ENCODE data around the gene TLE1.

Gene TLE1

DNA sequence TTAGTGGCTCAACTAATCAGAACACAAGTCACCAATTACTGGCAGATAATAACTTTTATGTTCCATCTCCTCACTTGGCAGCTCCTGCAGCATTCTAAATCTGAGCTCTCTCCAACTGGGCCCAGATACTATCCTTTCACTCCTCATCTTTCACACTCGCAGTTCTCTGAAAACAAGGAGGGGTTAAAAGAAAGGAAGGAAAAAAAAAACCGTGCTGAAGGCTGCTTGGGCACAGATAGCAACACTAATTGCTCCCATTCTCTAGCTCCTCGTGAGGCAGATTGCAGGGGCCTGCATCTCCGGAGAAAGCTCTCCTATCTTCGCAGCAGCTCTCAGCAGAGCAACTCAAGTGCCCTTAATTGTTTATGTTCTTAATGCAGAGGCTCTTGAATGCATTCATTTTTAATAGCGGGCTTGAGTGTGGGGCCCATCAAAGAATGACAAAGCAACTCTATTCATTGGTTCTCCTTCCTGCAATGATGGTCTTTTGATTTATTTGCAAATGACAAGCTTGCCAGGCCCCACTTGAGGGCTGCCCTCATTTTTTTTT, 23.9 kb downstream of the TLE1 start:
- Histone ChIP-seq H3K9me3 (ENCODE audit: control insufficient read depth, low read length) (no peaks in the 10 kb centered on the region), H3K27me3 (ENCODE audit: control insufficient read depth, insufficient read depth, low read length) (no peaks in the 10 kb centered on the region), H3K4me3 (ENCODE audit: low read length) (no peak overlapping the region), H3K36me3 (ENCODE audit: control insufficient read depth, insufficient read depth, low read length) (no peaks in the 10 kb centered on the region), H3K4me1 (ENCODE audit: control insufficient read depth, insufficient read depth, low read length) (peaks cover 19% of the 10 kb centered on the region), H3K9ac (ENCODE audit: low read length) (no peak overlapping the region)

DNA sequence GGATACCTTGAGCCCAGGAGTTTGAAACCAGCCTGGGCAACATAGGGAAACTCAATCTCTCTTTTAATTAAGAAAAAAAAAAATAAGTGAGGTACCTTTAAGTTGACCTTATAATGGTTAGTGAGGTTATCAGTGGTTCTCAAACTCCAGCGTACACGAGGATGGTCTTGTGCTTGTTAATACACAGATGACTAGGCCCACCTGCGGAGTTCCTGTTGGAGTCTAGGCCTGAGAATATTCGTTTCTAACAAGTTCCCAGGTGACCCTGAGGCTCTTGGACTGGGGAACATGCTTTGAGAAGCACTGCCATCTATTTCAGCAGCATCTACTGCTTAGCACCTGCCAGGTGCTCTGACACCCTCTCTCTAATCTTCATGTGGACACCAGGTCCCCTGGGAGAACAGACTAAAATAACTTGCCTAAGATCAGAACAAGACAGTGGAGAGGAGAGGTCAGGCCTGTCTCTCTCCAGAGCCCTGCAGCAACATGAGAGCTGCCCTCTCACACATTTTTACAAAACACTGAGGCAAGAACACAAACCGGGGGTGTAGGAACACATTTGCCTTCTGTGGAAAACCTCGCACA, 24.6 kb downstream of the TLE1 start:
- Histone ChIP-seq H3K36me3 (ENCODE audit: control insufficient read depth, insufficient read depth, low read length) (no peaks in the 10 kb centered on the region), H3K9ac (ENCODE audit: low read length) (no peak overlapping the region), H3K4me3 (ENCODE audit: low read length) (no peak overlapping the region), H3K27me3 (ENCODE audit: control insufficient read depth, insufficient read depth, low read length) (no peaks in the 10 kb centered on the region), H3K9me3 (ENCODE audit: control insufficient read depth, low read length) (no peaks in the 10 kb centered on the region), H3K4me1 (ENCODE audit: control insufficient read depth, insufficient read depth, low read length) (peaks cover 19% of the 10 kb centered on the region)

DNA sequence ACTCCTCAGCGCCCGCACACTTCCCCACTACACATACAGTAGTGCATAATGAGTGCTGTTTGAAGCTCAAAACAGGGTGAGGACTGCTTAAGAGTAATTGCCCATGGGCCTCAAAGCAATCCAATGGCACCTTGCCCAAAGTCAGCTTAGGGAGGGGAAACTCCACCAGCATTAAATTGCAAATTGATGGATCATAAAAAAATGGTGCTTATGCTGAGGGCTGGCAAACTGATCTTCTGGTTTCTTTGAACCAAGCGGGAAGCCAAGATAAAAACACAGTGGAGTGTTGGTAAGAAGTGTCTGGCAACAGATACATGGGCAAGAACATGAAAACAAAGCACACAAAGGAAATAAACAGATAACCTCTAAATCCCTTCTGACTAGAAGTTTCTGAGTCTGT, 28.0 kb downstream of the TLE1 start:
- H3K4me3 ChIP-seq (ENCODE audit: low read length): no peak overlapping the region
- H3K4me1 ChIP-seq (ENCODE audit: control insufficient read depth, insufficient read depth, low read length): peaks cover 21% of the 10 kb centered on the region
- H3K27me3 ChIP-seq (ENCODE audit: control insufficient read depth, insufficient read depth, low read length): no peaks in the 10 kb centered on the region
- no peaks in the 10 kb centered on the region for H3K36me3 ChIP-seq (ENCODE audit: control insufficient read depth, insufficient read depth, low read length)
- no peak overlapping the region for H3K9ac ChIP-seq (ENCODE audit: low read length)
- no peaks in the 10 kb centered on the region for H3K9me3 ChIP-seq (ENCODE audit: control insufficient read depth, low read length)

DNA sequence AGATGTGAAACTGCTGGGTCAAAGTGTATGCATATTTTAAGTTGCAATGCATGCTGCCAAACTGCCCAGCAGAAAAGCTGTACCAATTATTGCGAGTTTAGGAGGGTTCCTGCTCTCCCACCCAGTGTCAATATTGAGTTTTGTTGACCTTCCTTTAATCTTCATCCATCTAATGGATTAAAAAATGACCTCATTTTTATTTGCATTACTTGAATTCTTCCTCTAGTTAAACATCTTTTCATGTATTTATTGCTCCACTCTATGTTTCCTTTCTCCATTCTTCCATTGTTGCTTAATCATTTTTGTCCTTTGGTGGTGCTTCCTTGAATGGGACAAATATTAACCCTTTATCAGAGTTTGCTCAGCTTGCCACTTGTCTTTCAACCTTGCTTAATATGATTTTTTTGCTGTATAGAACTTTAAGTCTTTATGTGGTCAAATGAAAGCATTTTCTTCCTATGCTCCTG, 32.4 kb downstream of the TLE1 start:
- Histone ChIP-seq H3K9me3 (ENCODE audit: control insufficient read depth, low read length) (no peaks in the 10 kb centered on the region), H3K4me1 (ENCODE audit: control insufficient read depth, insufficient read depth, low read length) (peaks cover 22% of the 10 kb centered on the region), H3K9ac (ENCODE audit: low read length) (no peak overlapping the region), H3K36me3 (ENCODE audit: control insufficient read depth, insufficient read depth, low read length) (no peaks in the 10 kb centered on the region), H3K27me3 (ENCODE audit: control insufficient read depth, insufficient read depth, low read length) (no peaks in the 10 kb centered on the region), H3K4me3 (ENCODE audit: low read length) (no peak overlapping the region)

DNA sequence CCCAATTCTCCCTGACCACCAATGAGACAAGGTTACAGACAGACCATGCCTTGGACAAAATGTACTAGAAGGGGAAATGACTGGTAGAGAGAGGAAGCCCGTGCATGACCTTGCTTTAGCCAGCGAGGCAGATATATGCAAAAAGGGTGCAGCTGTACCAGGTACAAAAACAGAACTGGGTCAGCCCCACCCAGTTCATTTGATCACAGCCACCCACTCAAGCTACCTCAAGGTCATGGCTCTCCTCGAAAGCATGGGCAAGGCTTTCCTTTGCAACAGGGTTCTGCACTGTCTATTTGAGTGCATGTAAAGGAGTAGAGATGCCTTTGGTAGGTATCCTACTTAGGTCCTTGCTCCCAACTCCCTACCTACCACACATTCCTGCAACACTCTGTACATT, 33.3 kb downstream of the TLE1 start:
- Histone ChIP-seq H3K4me3 (ENCODE audit: low read length) (no peak overlapping the region), H3K4me1 (ENCODE audit: control insufficient read depth, insufficient read depth, low read length) (peaks cover 14% of the 10 kb centered on the region), H3K36me3 (ENCODE audit: control insufficient read depth, insufficient read depth, low read length) (no peaks in the 10 kb centered on the region), H3K27me3 (ENCODE audit: control insufficient read depth, insufficient read depth, low read length) (no peaks in the 10 kb centered on the region), H3K9me3 (ENCODE audit: control insufficient read depth, low read length) (no peaks in the 10 kb centered on the region), H3K9ac (ENCODE audit: low read length) (no peak overlapping the region)

DNA sequence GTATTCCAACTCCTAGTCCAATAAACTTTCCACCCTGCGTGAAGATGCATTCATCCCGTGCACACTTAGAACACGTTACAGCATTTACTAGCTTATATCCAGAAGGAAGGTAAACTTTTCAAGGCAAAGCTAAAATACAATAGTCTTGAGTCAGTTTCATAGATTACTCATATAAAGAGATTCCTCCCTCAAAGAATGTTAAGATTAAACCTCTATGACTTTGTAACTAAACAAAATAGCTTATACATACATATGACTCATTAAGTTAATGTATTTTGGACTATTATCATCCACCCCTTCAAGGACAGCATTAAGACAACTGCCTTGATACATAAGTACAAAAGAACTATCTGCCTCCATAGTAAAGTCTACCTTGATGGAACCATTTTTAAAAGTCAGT, 36.1 kb downstream of the TLE1 start:
- no peaks in the 10 kb centered on the region for H3K9me3 ChIP-seq (ENCODE audit: control insufficient read depth, low read length)
- peaks cover 14% of the 10 kb centered on the region for H3K4me1 ChIP-seq (ENCODE audit: control insufficient read depth, insufficient read depth, low read length)
- no peak overlapping the region for H3K4me3 ChIP-seq (ENCODE audit: low read length)
- H3K27me3 ChIP-seq (ENCODE audit: control insufficient read depth, insufficient read depth, low read length): no peaks in the 10 kb centered on the region
- no peaks in the 10 kb centered on the region for H3K36me3 ChIP-seq (ENCODE audit: control insufficient read depth, insufficient read depth, low read length)
- no peak overlapping the region for H3K9ac ChIP-seq (ENCODE audit: low read length)

DNA sequence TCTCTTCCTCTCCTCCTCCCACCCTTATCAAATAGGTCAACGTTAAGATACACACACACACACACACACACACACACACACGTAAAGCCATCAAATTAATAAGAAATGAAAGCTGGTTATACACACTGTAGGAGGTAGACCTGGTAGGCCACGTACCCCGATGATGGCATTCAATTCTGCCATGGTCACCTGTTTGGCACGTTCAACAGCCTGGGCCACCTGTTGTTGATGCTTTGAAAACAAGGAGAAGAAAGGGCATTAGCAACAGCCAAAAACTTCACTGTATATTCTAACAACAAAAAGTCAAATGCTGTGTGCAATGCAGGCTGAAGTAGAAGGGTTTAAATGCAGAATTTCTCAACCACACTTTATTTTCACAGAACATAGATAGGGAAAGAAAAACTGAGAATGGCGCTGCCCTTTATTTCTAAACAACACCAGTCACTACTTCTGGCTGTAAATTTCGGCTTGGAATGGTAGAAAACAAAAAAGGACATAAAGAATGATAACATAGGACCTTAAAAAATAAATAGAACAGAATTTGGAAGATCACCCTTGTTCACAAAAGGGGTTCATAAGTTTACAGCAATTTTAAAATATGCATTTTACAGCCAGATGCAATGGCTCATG, 37.2 kb downstream of the TLE1 start:
- no peaks in the 10 kb centered on the region for H3K9me3 ChIP-seq (ENCODE audit: control insufficient read depth, low read length)
- H3K4me1 ChIP-seq (ENCODE audit: control insufficient read depth, insufficient read depth, low read length): peaks cover 12% of the 10 kb centered on the region
- no peaks in the 10 kb centered on the region for H3K27me3 ChIP-seq (ENCODE audit: control insufficient read depth, insufficient read depth, low read length)
- no peaks in the 10 kb centered on the region for H3K36me3 ChIP-seq (ENCODE audit: control insufficient read depth, insufficient read depth, low read length)
- no peak overlapping the region for H3K4me3 ChIP-seq (ENCODE audit: low read length)
- H3K9ac ChIP-seq (ENCODE audit: low read length): no peak overlapping the region

DNA sequence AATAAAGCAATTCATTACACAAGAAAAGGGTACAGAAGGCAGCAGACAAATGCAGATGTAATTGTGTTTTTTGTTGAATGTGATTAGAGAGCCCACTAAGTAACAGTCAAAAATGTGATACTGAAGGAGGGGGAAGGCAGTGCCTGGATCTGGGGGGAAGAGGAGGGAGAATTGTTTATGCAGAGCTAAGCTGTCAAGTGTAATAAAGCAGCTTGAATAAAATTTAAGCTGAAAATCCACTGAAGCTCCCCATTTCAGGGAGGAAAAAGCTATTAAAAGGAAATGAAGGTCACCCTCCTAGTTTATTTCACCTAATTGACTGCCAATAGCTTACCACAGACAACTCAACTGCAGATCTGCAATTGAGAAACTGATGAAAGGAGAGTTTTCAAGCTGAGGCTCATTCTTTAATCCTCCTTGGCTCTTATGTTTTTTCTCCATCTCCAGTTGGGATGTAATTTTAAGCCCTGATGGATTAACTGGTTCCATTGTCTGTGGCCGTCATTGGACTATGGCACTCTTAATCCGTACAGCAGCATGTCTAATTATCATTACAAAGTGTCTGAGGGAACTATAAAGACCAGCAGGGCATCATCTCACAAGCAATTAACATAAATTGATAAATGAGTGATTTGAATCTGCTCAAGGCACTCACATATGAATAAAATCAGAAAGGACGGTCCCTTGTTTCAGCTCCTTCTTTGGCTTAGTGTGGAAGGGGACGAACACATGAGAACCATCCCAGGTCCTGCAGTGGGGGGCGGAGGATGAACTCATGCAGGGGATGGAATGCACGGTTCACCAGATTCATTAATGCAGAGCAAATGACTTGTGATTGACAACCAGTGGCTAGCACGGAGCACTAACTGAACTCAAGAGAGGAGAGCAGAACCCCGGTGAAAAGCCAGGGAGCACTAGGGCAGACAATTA, 38.5 kb downstream of the TLE1 start:
- H3K4me3 ChIP-seq (ENCODE audit: low read length): no peak overlapping the region
- no peak overlapping the region for H3K9ac ChIP-seq (ENCODE audit: low read length)
- H3K36me3 ChIP-seq (ENCODE audit: control insufficient read depth, insufficient read depth, low read length): no peaks in the 10 kb centered on the region
- H3K4me1 ChIP-seq (ENCODE audit: control insufficient read depth, insufficient read depth, low read length): no peaks in the 10 kb centered on the region
- no peaks in the 10 kb centered on the region for H3K9me3 ChIP-seq (ENCODE audit: control insufficient read depth, low read length)
- H3K27me3 ChIP-seq (ENCODE audit: control insufficient read depth, insufficient read depth, low read length): no peaks in the 10 kb centered on the region

DNA sequence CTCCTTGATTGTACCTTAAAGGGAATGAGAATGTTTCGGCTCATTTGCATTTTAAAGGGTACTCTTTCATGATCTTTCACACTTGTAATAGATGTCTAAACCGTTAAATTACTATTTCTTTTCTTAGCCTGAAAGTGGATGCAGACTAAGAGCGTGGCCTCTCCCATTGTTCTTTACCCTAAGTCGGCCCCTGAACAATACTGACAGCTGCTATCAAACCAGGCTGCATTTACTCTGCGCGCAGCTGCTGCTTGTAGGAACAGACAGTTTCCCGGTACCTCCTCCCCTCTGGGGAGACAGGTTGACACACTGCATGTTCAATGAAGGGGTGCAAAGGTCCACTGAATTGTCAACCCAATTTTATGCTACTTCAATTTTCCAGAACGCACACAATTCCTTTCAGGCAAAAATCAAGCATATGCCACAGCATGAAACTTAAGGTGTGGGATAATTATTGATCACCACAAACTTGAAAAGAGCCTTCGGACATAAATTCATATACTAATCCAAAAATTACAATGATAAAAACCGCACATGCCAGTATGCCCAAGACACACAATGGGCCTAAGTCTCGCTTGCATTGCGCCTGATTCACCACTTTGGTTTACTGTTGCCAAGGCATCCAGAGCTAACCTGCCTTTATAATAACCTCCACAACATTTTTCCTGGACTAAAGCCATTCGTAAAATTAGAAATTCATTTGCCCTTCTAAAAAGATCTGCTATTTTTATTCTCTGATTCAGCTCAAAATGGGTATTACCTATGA, 39.7 kb downstream of the TLE1 start:
- Histone ChIP-seq H3K9ac (ENCODE audit: low read length) (no peak overlapping the region), H3K36me3 (ENCODE audit: control insufficient read depth, insufficient read depth, low read length) (no peaks in the 10 kb centered on the region), H3K4me1 (ENCODE audit: control insufficient read depth, insufficient read depth, low read length) (no peaks in the 10 kb centered on the region), H3K27me3 (ENCODE audit: control insufficient read depth, insufficient read depth, low read length) (no peaks in the 10 kb centered on the region), H3K4me3 (ENCODE audit: low read length) (no peak overlapping the region), H3K9me3 (ENCODE audit: control insufficient read depth, low read length) (no peaks in the 10 kb centered on the region)

DNA sequence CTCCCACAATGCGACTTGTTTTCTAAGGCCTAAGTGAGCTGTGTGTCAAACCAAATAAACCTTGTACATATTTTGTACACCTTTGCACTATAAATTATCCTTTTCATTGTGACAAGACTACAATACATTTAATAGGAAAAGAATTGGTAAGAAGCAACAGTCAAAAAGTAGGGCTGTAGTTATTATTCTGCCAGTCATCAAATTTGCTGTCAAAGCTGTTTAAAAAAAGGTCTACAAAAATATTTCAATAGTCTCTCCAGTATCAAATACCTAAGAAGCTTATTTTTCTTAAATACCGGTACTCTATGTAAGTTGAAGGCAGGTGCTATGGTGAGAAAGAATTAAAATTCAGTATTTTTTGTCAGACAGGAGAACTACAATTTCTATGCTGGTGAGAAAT, 40.5 kb downstream of the TLE1 start:
- Histone ChIP-seq H3K9ac (ENCODE audit: low read length) (no peak overlapping the region), H3K4me1 (ENCODE audit: control insufficient read depth, insufficient read depth, low read length) (no peaks in the 10 kb centered on the region), H3K9me3 (ENCODE audit: control insufficient read depth, low read length) (no peaks in the 10 kb centered on the region), H3K27me3 (ENCODE audit: control insufficient read depth, insufficient read depth, low read length) (no peaks in the 10 kb centered on the region), H3K4me3 (ENCODE audit: low read length) (no peak overlapping the region), H3K36me3 (ENCODE audit: control insufficient read depth, insufficient read depth, low read length) (no peaks in the 10 kb centered on the region)

DNA sequence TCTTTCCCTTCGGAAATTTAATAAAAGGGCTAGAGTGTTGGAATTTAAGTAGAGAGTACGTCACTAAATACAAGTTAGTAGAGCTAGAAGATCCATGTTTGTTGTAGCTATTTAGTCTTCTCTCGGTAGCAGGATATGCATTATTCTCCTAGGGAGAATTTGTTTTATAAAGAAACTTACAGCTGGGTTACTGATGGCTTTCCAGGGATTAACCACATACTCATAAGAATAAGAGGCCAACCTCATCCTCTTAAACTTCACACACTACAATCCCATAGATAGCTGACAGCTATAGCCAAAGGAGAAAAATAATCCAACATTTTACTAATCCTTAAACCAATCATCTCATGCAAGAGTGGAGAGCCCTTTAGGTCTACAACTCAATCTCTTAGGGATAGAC, 43.0 kb downstream of the TLE1 start:
- H3K9ac ChIP-seq (ENCODE audit: low read length): no peak overlapping the region
- no peaks in the 10 kb centered on the region for H3K27me3 ChIP-seq (ENCODE audit: control insufficient read depth, insufficient read depth, low read length)
- H3K9me3 ChIP-seq (ENCODE audit: control insufficient read depth, low read length): no peaks in the 10 kb centered on the region
- no peaks in the 10 kb centered on the region for H3K36me3 ChIP-seq (ENCODE audit: control insufficient read depth, insufficient read depth, low read length)
- H3K4me3 ChIP-seq (ENCODE audit: low read length): no peak overlapping the region
- no peaks in the 10 kb centered on the region for H3K4me1 ChIP-seq (ENCODE audit: control insufficient read depth, insufficient read depth, low read length)
